OCI-LY1 (cell line): Measurements from ENCODE around the gene CTNNA3.

ENCODE experiments used
- H2AFZ ChIP-seq: fragments of 200-600 bp; sonication (generic), shearing (Covaris generic); 2 replicates; pipeline ENCODE4 v1.6.0; 2014; ENCODE audit warnings: antibody characterized with exemption, mild to moderate bottlenecking, low read length
- H3F3A ChIP-seq: fragments of 200-600 bp; sonication (generic), shearing (Covaris generic); 2 replicates; pipeline ENCODE4 v1.6.0; 2014; ENCODE audit warnings: mild to moderate bottlenecking, antibody characterized with exemption, low read length, moderate library complexity; ENCODE audit not compliant: insufficient read depth
- H3K27ac ChIP-seq: fragments of 200-600 bp; sonication (generic); 2 replicates; pipeline ENCODE4 v1.5.1; 2014; ENCODE audit warnings: low read length, mixed run types, mild to moderate bottlenecking, low read depth; ENCODE audit not compliant: poor library complexity, severe bottlenecking
- H3K27me3 ChIP-seq: fragments of 200-600 bp; sonication (generic); 2 replicates; pipeline ENCODE4 v1.6.0; 2014; ENCODE audit warnings: antibody characterized with exemption, mild to moderate bottlenecking, low read length, moderate library complexity; ENCODE audit not compliant: insufficient read depth
- H3K36me3 ChIP-seq: fragments of 200-600 bp; sonication (generic); 2 replicates; pipeline ENCODE4 v1.6.1; 2014; ENCODE audit warnings: mild to moderate bottlenecking, antibody characterized with exemption, low read length, moderate library complexity, mixed read lengths; ENCODE audit not compliant: insufficient read depth
- H3K4me1 ChIP-seq: fragments of 200-600 bp; sonication (generic); 2 replicates; pipeline ENCODE4 v1.5.1; 2014; ENCODE audit warnings: mild to moderate bottlenecking, low read length, moderate library complexity; ENCODE audit not compliant: insufficient read depth, severe bottlenecking
- H3K4me2 ChIP-seq: fragments of 200-600 bp; sonication (generic), shearing (Covaris generic); 2 replicates; pipeline ENCODE4 v1.6.1; 2014; ENCODE audit warnings: low read length
- H3K4me3 ChIP-seq: fragments of 200-600 bp; sonication (generic); 2 replicates; pipeline ENCODE4 v1.5.1; 2014; ENCODE audit warnings: low read length, low read depth, mild to moderate bottlenecking, mixed read lengths; ENCODE audit not compliant: poor library complexity, severe bottlenecking
- H3K79me2 ChIP-seq: fragments of 200-600 bp; shearing (Covaris generic); 2 replicates; pipeline ENCODE4 v1.6.1; 2016; ENCODE audit warnings: mixed run types, low read length, mixed read lengths; ENCODE audit not compliant: insufficient read depth
- H3K9ac ChIP-seq: fragments of 200-600 bp; sonication (generic), shearing (Covaris generic); 2 replicates; pipeline ENCODE4 v1.6.1; 2014; ENCODE audit warnings: mild to moderate bottlenecking, low read length, mixed read lengths
- H3K9me2 ChIP-seq: fragments of 200-600 bp; sonication (generic), shearing (Covaris generic); 2 replicates; pipeline ENCODE4 v1.6.1; 2014; ENCODE audit warnings: low read depth, mild to moderate bottlenecking, low read length, mixed read lengths
- H3K9me3 ChIP-seq: fragments of 200-600 bp; shearing (Covaris generic); 2 replicates; pipeline ENCODE4 v1.6.1; 2014; ENCODE audit warnings: low read length, mixed read lengths
- H4K20me1 ChIP-seq: fragments of 200-600 bp; sonication (generic), shearing (Covaris generic); 2 replicates; pipeline ENCODE4 v1.6.0; 2016; ENCODE audit warnings: mild to moderate bottlenecking, low read length; ENCODE audit not compliant: insufficient read depth
- EZH2 ChIP-seq: fragments of 200-600 bp; sonication (generic), shearing (Covaris generic); IDR thresholded peaks from 2 replicates; pipeline ENCODE4 v1.8.0; 2017; ENCODE audit warnings: borderline replicate concordance, mixed run types, mild to moderate bottlenecking, antibody characterized with exemption, low read length, moderate library complexity, mixed read lengths
- TF ChIP-seq, protein P1 (sequence below): fragments of 200-600 bp; sonication (generic), shearing (Covaris generic); IDR thresholded peaks from 2 replicates; pipeline ENCODE4 v1.5.1; 2017; ENCODE audit warnings: mild to moderate bottlenecking, antibody characterized with exemption, low read length, moderate library complexity, mixed read lengths

The CTNNA3 gene

DNA sequence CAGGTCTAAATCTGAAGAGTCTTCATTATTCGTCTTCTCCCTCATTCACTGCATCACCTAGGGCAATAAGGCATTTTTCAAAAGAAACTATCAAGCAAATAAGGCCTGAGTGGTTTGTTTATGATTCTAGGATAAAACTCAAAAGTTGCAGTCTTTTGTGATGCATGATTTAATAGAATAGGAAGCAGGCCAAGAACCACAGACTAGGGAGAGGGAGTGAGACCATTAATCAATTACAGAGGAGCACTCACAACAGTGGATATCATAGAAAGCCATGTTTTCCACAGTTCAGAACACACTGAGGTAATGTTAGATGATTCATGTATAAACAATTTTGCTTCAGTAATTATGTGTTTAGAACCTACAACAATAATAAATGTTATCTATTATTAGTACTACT is 858.0 kb downstream of the CTNNA3 start:
- H3K27me3 ChIP-seq = no peaks in the 10 kb centered on the region
- H3K9me3 ChIP-seq = no peaks in the 10 kb centered on the region
- H3K4me1 ChIP-seq = no peaks in the 10 kb centered on the region
- no peak overlapping the region for H3K4me3 ChIP-seq
- H4K20me1 ChIP-seq = no peaks in the 10 kb centered on the region
- H3K4me2 ChIP-seq = no peak overlapping the region
- H3K27ac ChIP-seq = no peak overlapping the region
- no peaks in the 10 kb centered on the region for H3K79me2 ChIP-seq
- no peak overlapping the region for H3K9ac ChIP-seq
- no peaks in the 10 kb centered on the region for H3F3A ChIP-seq
- H3K36me3 ChIP-seq = no peaks in the 10 kb centered on the region
- H3K9me2 ChIP-seq = no peaks in the 10 kb centered on the region
- no peak for TF ChIP-seq EZH2
- TF ChIP-seq, protein P1, sequence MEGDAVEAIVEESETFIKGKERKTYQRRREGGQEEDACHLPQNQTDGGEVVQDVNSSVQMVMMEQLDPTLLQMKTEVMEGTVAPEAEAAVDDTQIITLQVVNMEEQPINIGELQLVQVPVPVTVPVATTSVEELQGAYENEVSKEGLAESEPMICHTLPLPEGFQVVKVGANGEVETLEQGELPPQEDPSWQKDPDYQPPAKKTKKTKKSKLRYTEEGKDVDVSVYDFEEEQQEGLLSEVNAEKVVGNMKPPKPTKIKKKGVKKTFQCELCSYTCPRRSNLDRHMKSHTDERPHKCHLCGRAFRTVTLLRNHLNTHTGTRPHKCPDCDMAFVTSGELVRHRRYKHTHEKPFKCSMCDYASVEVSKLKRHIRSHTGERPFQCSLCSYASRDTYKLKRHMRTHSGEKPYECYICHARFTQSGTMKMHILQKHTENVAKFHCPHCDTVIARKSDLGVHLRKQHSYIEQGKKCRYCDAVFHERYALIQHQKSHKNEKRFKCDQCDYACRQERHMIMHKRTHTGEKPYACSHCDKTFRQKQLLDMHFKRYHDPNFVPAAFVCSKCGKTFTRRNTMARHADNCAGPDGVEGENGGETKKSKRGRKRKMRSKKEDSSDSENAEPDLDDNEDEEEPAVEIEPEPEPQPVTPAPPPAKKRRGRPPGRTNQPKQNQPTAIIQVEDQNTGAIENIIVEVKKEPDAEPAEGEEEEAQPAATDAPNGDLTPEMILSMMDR = no peak
- no peak overlapping the region for H2AFZ ChIP-seq

DNA sequence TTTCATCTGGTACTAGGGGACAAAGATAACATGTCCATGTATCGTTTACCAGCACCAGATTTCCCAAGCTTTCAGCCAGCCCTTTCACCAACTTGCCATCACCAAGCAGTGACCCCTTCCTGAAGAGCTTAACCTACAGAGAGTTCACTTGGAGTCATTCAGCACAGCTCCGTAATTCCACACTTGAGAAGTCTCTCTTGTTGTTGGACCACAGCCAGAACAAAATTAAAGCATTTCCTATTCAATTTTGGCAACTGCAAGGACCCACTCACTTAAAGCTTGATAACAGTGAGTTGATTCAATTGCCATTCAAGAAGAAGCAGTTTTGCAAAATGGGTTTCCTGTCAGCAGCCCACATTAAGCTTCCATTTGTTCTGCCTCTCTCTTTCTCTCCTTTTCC is 858.7 kb downstream of the CTNNA3 start:
- no peaks in the 10 kb centered on the region for H3F3A ChIP-seq
- no peaks in the 10 kb centered on the region for H3K36me3 ChIP-seq
- no peaks in the 10 kb centered on the region for H3K79me2 ChIP-seq
- H3K9me2 ChIP-seq = no peaks in the 10 kb centered on the region
- no peaks in the 10 kb centered on the region for H3K9me3 ChIP-seq
- TF ChIP-seq EZH2 = no peak
- TF ChIP-seq, protein P1 = no peak
- no peak overlapping the region for H2AFZ ChIP-seq
- H3K27ac ChIP-seq = no peak overlapping the region
- no peaks in the 10 kb centered on the region for H3K27me3 ChIP-seq
- H3K4me1 ChIP-seq = no peaks in the 10 kb centered on the region
- H3K4me3 ChIP-seq = no peak overlapping the region
- H4K20me1 ChIP-seq = no peaks in the 10 kb centered on the region
- H3K4me2 ChIP-seq = no peak overlapping the region
- no peak overlapping the region for H3K9ac ChIP-seq

DNA sequence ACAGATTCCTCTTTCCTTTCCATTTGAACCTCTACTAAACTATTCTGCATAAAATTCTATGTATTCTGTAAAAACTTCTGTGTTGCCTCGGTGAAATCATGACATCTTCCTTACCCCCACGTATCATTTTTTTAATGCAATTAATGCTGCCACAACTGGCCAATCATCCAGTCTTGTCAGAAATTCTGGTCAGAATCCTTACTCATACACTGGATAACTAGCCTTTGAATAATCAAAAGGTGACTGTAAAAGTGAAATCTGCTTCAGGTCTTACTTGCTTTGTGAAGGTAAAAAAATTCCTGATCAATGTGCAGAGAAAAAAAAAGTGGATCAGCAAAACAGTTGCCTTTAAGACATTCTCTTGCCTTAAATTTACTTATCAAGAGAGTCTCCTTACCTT is 859.2 kb downstream of the CTNNA3 start:
- no peak overlapping the region for H3K4me3 ChIP-seq
- no peak for TF ChIP-seq EZH2
- TF ChIP-seq, protein P1 = no peak

More for the DNA sequence above, 859.2 kb downstream of the CTNNA3 start:
- H3K4me1 ChIP-seq = no peaks in the 10 kb centered on the region
- H3K4me2 ChIP-seq = no peak overlapping the region
- no peaks in the 10 kb centered on the region for H3K9me2 ChIP-seq
- H3F3A ChIP-seq = no peaks in the 10 kb centered on the region
- H3K36me3 ChIP-seq = no peaks in the 10 kb centered on the region
- no peaks in the 10 kb centered on the region for H3K27me3 ChIP-seq
- H3K9me3 ChIP-seq = no peaks in the 10 kb centered on the region
- H2AFZ ChIP-seq = no peak overlapping the region
- no peak overlapping the region for H3K27ac ChIP-seq
- H3K9ac ChIP-seq = no peak overlapping the region
- H4K20me1 ChIP-seq = no peaks in the 10 kb centered on the region
- H3K79me2 ChIP-seq = no peaks in the 10 kb centered on the region
